PC-9 (cell line): Measurements from ENCODE around the gene ATG5. TPM values are rescaled to one million over a fixed set of nuclear protein-coding genes. Genes with fewer than 3 reads are reported as not detected.

Experiments used
- BruUV-seq: library from RNA; stranded (reverse); fragments of 400-500 nt; replicated peaks from 2 replicates; lab custom pipeline; 2021; lab: Mats Ljungman, UMichigan
- CTCF ChIA-PET: fragments of 300-600 bp; sonication (Branson Sonifier 250); formaldehyde crosslinking; loops from one replicate; lab custom pipeline; 2022; ENCODE audit warnings: antibody characterized with exemption; lab: Charles Lee
- POLR2A ChIA-PET: fragments of 300-600 bp; sonication (Branson Sonifier 250); formaldehyde crosslinking; loops from one replicate; lab custom pipeline; 2022; ENCODE audit warnings: antibody characterized with exemption; ENCODE audit not compliant: unreplicated experiment; lab: Charles Lee
- DNase-seq, 2 experiments: peaks; one replicate each; pipeline versions ENCODE4 v3.0.0 to v3.0.0-alpha.2; 2015 to 2022; ENCODE audit warnings: mixed read lengths in 1 of 2
- H2AFZ ChIP-seq: fragments of 200-600 bp; sonication (generic); 2 replicates; pipeline ENCODE4 v1.8.1; 2017; ENCODE audit warnings: antibody characterized with exemption
- H3F3A ChIP-seq: fragments of 200-600 bp; sonication (generic); 2 replicates; pipeline ENCODE4 v1.8.1; 2017; ENCODE audit warnings: antibody characterized with exemption, mild to moderate bottlenecking, low read depth; ENCODE audit not compliant: insufficient read depth
- H3K27ac ChIP-seq: fragments of 200-600 bp; sonication (generic); 2 replicates; pipeline ENCODE4 v1.6.1; 2016; ENCODE audit warnings: mixed run types
- H3K27me3 ChIP-seq: fragments of 200-600 bp; sonication (generic); 2 replicates; pipeline ENCODE4 v1.6.1; 2016; ENCODE audit warnings: low read depth, mixed run types; ENCODE audit not compliant: insufficient read depth
- H3K36me3 ChIP-seq: fragments of 200-600 bp; sonication (generic); 2 replicates; pipeline ENCODE4 v1.6.1; 2016; ENCODE audit warnings: low read depth, mixed run types
- H3K4me1 ChIP-seq: fragments of 200-600 bp; sonication (generic); replicated peaks from 2 replicates; pipeline ENCODE4 v1.6.1; 2016; ENCODE audit warnings: mixed run types; ENCODE audit not compliant: insufficient read depth
- H3K4me2 ChIP-seq: fragments of 200-600 bp; sonication (generic); 2 replicates; pipeline ENCODE4 v1.6.1; 2017; ENCODE audit warnings: mixed run types
- H3K4me3 ChIP-seq: fragments of 200-600 bp; sonication (generic); 2 replicates; pipeline ENCODE4 v1.6.1; 2016; ENCODE audit warnings: mixed run types
- H3K79me2 ChIP-seq: fragments of 200-600 bp; sonication (generic); 2 replicates; pipeline ENCODE4 v1.6.1; 2017; ENCODE audit warnings: low read depth, mixed run types
- H3K9me2 ChIP-seq: fragments of 200-600 bp; sonication (generic); 2 replicates; pipeline ENCODE4 v1.8.1; 2017; ENCODE audit warnings: mild to moderate bottlenecking; ENCODE audit not compliant: insufficient read depth
- H3K9me3 ChIP-seq: fragments of 200-600 bp; sonication (generic); 2 replicates; pipeline ENCODE4 v1.8.1; 2016; ENCODE audit warnings: low read depth; ENCODE audit not compliant: insufficient read depth
- H4K20me1 ChIP-seq: fragments of 200-600 bp; sonication (generic); 2 replicates; pipeline ENCODE4 v1.8.1; 2017; ENCODE audit not compliant: insufficient read depth
- CTCF ChIP-seq: fragments of 200-600 bp; sonication (generic); conservative IDR thresholded peaks from 2 replicates; pipeline ENCODE4 v1.6.1; 2017; ENCODE audit warnings: mixed run types, antibody characterized with exemption, mild to moderate bottlenecking, moderate library complexity
- EZH2 ChIP-seq: fragments of 200-600 bp; sonication (generic); IDR thresholded peaks from 2 replicates; pipeline ENCODE4 v1.8.0; 2017; ENCODE audit warnings: antibody characterized with exemption, low read depth
- intact Hi-C: fragments of 100-400 bp; cut with micrococcal nuclease; formaldehyde crosslinking; loops from one replicate; pipeline ENCODE4 v1.10.0; 2022; ENCODE audit not compliant: unreplicated experiment
- total RNA-seq: library from RNA; stranded (reverse); gene quantifications from 2 replicates; pipeline ENCODE4 v1.2.3, GENCODE V29; 2021

Gene ATG5
- total RNA-seq, 1 experiment from 2014 or later: 39.8 TPM

- Histone ChIP-seq H3K9me2 (no peaks in the 10 kb centered on the region), H3K36me3 (no peaks in the 10 kb centered on the region), H2AFZ (no peak overlapping the region), H4K20me1 (no peaks in the 10 kb centered on the region), H3F3A (no peaks in the 10 kb centered on the region), H3K9me3 (no peaks in the 10 kb centered on the region), H3K4me2 (no peak overlapping the region), H3K27ac (no peak overlapping the region), H3K79me2 (no peaks in the 10 kb centered on the region), H3K27me3 (no peaks in the 10 kb centered on the region), H3K4me1 (peaks cover 13% of the 10 kb centered on the region), H3K4me3 (no peak overlapping the region)
- no TSS peak for BruUV-seq
- intact Hi-C loops: no loop called here
- ChIA-PET CTCF (no interaction called here), POLR2A (no interaction called here)
- TF ChIP-seq CTCF (no peak), EZH2 (no peak)
- no peak for DNase-seq
Observed at GRCh38 chr6:106163446-106163965, 162.1 kb downstream of the ATG5 start.

DNA sequence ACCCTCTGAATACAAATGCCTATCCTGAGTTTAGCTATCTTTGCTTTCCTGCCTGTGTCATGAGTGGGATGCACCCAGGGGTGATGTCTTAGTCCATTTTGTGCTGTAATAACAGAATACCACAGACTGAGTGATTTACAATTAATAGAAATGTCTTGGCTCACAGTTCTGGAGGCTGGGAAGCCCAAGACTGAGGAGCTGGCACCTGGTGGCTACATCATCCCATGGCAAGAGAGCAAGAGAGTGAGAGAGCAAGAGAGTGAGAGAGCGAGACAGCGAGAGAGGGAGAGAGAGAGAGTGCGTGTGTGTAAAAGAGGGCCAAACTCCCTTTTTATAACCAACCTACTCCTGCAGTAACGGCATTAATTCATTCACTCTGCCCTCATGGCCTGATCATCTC lies 162.6 kb downstream of the ATG5 start:
- Histone ChIP-seq H4K20me1 (no peaks in the 10 kb centered on the region), H3K27ac (no peak overlapping the region), H3K9me2 (no peaks in the 10 kb centered on the region), H3K79me2 (no peaks in the 10 kb centered on the region), H3K4me3 (no peak overlapping the region), H3K9me3 (no peaks in the 10 kb centered on the region), H3K4me1 (peaks cover 13% of the 10 kb centered on the region), H3K36me3 (no peaks in the 10 kb centered on the region), H3K27me3 (no peaks in the 10 kb centered on the region), H3F3A (no peaks in the 10 kb centered on the region), H3K4me2 (no peak overlapping the region), H2AFZ (no peak overlapping the region)
- CTCF ChIA-PET: no interaction called here
- DNase-seq: no peak
- POLR2A ChIA-PET: no interaction called here
- no TSS peak for BruUV-seq
- TF ChIP-seq EZH2 (no peak), CTCF (no peak)
- intact Hi-C loops: no loop called here

- no peaks in the 10 kb centered on the region for H3K9me3 ChIP-seq
- no peaks in the 10 kb centered on the region for H3K36me3 ChIP-seq
- H3F3A ChIP-seq: no peaks in the 10 kb centered on the region
- no peaks in the 10 kb centered on the region for H3K9me2 ChIP-seq
- H3K4me2 ChIP-seq: no peak overlapping the region
- DNase-seq: no peak
- H4K20me1 ChIP-seq: no peaks in the 10 kb centered on the region
- BruUV-seq: no TSS peak
- no peak for TF ChIP-seq CTCF
- H3K27me3 ChIP-seq: no peaks in the 10 kb centered on the region
- no peak overlapping the region for H2AFZ ChIP-seq
- no peak overlapping the region for H3K27ac ChIP-seq
- intact Hi-C loops: no loop called here
- H3K4me1 ChIP-seq: peaks cover 13% of the 10 kb centered on the region
- CTCF ChIA-PET: no interaction called here
- POLR2A ChIA-PET: no interaction called here
- H3K79me2 ChIP-seq: no peaks in the 10 kb centered on the region
- no peak overlapping the region for H3K4me3 ChIP-seq
Observed at GRCh38 chr6:106161893-106162292, 163.7 kb downstream of the ATG5 start.
